HG03108 (cell line): Measurements from ENCODE around the gene ABCC4.
A peak's percentile ranks its signal among the peaks of the same experiment; 100 is the strongest.

ENCODE experiments used
- ATAC-seq: cut with Tn5 transposase; IDR thresholded peaks from one replicate; pipeline ENCODE4 v1.9.1; 2021; ENCODE audit warnings: moderate library complexity; ENCODE audit not compliant: unreplicated experiment

Gene ABCC4

DNA sequence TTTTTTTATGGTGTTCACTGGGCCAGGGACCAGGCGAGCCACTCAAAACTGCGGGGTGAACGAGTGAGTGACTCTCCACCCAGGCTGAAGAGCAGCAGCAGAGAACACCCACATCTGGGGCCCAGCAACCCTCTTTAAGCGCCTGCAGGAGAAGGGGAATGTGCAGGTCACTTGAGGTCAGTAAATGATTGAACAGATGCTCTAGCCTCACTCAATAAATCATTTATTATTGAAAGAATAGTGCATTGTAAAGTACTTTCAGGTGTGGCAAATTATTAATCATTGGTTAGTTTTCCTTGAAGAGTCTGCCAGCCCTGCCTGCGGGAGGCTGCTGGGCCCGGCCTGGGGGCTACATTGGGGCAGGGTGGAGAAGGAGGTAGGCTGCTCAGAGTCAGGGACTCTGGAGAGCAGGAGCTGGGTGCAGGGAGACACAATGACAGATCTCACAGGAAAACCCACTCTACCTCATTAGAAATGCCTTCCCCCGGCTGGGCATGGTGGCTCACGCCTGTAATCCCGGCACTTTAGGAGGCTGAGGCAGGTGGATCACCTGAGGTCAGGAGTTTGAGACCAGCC lies 42.5 kb downstream of the ABCC4 start:
- peak; percentile 61 for ATAC-seq

DNA sequence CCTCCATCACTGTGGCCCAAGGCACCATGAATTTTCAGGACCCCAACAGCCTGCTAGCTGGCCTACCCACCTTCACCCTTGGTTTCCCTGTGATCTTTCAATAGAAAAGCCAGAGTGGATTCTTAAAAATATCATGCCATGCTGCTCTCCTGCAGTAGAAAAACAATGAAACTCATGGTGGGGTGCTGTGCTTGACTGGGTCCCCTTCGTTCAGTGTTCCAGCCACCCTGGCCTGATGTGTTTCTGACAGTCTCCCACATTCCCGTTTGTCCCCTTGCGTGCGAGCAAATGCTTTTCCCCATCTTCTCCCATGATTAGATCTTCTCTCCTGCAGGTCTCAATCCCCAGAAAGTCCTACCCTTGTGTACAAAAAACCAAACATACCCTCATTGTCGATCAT lies 43.2 kb downstream of the ABCC4 start:
- no peak for ATAC-seq

DNA sequence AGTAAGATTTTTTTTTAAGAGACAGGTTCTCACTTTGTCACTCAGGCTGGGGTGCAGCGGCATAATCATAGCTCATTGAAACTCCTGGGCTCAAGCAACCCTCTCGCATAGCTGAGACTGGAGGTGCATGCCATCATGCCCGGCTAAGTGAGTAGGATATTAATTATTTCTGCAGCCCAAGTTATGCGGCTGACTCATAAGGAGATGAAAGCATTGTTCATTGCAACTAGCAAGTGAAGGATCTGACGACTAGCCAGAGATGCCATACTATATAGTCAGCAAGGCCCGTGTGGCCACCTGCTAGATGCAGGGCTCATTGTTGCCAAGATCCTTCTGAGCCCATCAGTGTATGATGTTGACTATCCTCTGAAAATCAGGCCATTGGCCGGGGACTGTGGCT lies 45.2 kb downstream of the ABCC4 start:
- ATAC-seq: no peak

DNA sequence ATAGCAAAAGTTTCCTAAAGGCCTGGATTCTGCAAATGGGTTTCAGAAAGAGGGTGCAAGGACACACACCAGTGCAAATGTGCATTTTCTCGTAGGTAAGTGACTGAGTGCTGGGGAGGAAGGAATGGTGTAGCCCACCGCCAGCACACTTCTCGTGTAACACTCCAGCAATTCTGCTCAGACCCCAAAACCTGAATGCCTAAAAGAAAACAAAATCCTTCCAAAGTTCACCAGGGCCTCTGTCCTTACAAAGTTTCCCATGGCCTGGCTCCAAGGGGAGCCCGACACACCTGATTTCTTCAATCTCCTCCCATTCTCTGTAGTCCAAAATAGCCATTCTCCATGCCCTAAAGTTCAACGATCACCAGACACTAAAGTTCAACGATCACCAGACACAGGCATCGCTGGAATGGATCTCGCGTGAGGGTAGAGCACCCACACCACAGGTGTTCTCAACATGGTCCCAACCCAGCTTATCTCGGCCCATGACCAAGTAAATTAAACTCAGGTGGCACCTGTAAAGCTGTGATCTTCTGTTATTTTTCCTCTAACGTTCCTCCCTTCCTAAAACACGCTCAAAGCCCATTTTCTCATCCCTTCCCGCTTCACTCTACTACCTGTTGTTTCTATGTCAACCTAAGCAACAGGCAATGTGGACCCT lies 46.0 kb downstream of the ABCC4 start:
- no peak for ATAC-seq

DNA sequence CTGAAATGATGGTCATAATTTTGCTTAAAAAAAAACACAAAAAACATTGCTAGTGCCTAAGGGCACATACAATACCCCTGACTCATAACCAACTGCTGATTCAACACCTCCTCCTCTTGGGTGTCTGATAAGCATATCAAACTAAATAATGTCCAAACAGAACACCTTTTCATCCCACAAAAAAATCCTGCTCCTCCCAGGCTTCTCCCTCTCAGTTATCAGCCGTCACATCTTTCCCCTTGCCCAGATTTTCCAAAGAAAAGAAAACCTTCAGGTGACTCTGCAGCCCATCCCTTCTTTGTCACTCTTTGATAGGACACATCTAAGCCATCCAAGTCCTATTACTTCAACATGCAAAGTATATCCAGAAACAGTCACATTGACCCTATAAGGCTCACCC lies 46.9 kb downstream of the ABCC4 start:
- ATAC-seq: no peak

DNA sequence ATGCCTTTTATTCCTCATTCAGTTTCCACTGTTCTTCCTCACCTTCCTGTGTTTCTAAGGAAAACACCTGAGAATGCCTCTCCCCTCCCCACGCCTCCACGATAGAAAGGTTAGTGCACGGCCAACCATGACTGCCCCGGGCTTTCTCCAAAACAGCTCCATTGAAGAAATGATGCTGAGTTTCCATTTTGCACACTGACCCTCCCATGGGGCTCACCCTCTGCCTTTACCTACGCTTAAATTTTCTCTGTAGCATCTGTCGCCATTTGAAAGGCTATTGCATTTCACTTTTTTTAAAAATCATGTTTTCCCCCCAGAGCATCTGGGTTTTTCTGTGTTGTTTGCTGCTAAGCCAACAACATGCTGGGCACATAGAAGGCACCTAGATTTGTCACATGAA lies 48.2 kb downstream of the ABCC4 start:
- no peak for ATAC-seq

DNA sequence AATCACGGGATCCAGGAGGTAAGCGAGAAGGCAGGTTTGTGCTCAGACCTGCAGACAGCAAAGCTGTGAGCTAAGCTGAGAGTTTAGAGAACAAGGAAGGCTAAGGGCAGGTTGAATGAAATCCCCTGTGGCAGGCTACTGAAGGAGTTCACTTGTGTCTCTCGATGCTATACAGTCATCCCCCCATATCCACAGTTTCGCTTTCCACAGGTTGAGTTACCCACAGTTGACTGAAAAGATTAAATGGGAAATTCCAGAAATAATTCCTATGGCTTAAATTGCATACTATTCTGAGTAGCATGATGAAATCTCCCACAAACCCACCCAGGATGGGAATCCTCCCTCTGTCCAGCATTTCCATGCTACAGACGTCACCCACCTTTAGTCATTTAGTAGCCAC lies 49.6 kb downstream of the ABCC4 start:
- no peak for ATAC-seq

DNA sequence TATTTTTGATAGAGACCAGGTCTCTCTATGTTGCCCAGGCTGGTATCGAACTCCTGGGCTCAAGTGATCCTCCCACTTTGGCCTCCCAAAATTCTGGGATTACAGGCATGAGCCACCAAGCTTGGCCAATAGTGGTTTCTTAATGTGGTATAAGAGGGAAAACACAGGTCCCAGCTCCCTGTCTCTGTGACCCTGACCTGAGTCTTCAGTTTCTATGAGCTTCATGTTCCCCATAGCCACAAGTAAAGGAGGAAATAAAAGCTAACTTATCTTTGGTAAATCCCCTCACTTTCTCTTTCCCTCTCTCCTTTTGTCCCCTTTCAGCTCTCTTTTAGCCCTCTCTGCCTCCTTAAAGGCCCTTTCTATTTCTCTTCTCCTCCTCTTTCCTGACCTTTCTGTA lies 50.3 kb downstream of the ABCC4 start:
- peak; percentile 48 for ATAC-seq

DNA sequence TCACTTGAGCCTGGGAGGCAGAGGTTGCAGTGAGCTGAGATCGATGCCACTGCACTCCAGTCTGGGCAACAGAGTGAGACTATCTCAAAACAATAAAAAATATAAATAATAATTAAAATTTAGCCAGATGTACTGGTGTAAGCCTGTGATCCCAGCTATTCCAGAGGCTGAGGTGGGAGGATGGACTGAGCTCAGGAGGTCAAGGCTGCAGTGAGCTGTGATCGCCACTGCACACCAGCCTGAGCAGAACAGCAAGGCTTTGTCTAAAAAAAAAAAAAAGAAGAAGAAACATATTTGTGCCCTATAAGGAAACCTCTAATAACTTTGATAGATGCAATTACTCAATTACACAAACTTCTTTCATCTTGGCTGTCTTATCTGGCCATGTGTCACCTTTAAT lies 52.3 kb downstream of the ABCC4 start:
- no peak for ATAC-seq

DNA sequence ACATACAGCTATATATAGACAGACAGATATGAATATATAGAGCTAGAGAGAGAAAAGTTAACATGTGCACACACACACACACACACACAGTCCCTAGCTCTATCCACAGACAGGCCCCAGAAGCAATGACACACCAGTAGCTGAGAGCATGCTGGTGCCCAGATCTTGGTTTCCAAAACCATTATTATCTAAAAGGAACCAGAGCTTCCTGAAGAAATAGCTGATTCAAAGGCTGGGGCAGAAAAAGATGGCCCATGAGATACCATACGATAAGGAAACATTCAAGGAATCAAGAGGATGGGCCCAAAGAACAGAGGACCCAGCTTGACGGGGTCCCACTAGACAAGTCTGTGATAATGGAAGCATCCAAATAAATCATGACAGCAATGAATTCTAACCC lies 53.4 kb downstream of the ABCC4 start:
- no peak for ATAC-seq

DNA sequence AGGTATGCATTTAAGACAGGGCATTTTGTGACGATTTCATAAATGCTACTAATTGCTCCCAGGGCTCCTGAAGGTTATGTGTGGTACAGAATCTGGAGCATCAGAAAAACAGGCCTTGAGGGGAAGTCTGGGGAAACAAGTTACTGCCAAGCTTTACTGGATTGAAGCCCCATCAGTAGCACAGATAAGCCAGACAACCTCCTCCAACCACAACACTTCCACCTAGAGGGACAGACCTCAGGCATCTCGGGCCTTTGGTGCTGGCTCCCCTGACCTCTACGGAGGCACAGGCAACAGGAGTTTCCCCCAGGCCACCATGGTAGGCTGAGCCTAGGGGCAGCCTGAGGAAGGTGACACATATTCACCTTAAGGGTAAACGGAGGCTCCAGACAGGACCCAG lies 54.1 kb downstream of the ABCC4 start:
- no peak for ATAC-seq

DNA sequence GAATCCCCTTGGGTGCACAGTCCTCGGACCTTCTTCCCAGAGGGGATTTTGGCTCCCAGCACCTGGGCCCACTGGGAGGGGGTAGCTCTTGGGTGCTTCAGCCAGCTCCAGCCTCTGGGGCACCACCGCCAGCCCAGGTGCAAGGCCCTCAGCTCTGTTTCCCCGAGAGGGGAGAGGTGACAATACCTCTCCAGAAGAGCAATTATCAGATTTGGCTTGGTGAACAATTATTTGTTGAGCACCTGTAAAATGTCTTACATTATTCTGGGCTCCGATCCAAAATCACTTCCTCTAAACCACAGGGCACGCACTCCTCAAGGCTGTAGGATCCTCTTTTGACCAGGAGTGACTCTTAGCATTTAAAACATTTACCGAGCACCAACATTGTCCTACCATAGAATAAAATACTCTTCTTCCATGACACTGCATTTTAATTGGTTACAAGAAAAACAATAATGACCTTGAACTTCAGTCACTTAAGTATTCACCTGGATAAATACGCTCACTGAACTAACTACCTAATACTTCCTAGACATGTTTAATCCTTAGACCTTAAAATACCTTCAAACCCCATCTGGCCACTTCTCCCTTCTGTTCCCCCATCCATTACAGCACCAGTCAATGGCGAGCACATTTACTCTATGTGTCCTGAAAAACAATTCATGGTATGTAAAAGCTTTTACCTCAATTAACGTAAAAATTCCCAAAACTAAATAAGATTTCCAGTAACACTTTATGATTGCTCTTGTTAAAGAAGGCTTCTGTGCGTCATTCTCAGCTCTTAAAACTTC lies 54.8 kb downstream of the ABCC4 start:
- ATAC-seq: no peak

DNA sequence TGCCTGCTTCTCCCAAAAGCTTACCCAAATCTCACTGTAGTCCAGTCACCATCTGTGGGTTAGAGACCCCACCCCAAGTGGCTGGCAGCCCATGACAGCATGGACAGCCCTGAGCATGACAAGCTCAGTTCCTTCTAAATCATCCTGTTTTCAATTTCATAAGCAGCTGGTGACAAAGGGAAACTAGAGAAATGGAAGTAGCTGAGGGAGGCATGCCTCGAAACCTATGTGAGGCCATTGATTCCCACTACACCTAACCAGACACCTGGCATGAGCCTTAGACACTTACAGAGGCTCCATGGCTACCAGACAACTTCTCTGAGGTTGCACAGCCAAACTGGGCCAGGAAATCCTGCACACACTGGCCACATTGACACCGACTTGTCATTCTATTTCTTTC lies 56.2 kb downstream of the ABCC4 start:
- no peak for ATAC-seq

DNA sequence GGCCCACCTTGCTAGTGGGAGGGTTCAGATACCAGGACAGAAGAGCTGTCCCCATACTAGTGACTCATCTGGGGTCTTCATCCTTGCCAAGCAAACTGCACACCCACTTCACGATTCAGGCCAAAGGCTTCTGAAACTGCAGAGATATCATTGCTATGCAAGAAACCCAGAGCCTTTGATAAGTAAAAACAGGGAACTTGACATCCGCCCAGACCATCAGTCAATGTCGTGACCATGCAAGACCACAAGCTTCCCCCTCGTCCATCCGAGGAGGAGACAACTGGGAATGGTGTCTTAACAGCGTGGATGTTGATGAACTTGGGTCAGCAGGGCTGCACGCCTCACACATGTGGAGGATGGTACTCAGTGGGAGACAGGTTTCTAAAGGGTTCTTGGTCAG lies 58.0 kb downstream of the ABCC4 start:
- no peak for ATAC-seq

DNA sequence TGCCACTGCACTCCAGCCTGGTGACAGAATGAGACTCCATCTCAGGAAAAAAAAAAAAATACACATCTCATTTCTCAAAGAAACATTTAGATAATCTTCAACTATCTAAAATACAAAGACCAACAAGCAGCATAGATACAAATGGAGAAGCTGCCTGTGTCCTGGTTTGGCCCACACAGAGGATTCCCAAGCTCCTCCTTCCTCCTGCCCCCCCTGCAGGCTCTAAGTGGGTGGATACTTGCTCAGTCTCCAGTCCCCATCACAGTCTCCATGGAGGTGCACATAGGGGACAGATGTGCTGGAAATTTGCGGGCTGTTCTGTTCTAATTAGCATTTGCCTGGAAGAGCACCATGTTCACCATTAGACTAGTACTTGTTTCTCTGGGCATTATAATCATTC lies 59.9 kb downstream of the ABCC4 start:
- no peak for ATAC-seq

DNA sequence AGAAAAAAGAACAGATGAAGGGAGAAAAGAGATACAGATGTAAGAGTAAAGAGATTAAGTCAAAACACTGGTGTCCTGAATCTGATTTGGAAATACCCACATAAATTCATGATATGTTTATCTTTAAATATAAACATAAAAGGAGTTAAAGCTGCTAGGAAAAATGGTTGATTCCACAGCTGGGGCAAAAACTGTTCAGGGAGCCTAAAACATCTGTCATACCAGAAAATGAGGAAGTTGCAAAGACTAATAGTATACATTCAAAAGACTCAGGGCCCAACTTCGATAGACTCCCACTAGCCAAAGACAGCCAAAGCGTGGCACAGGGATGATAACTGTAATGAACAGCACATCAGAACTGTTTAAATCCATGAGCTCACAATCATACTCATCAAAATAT lies 62.0 kb downstream of the ABCC4 start:
- peak; percentile 53 for ATAC-seq

DNA sequence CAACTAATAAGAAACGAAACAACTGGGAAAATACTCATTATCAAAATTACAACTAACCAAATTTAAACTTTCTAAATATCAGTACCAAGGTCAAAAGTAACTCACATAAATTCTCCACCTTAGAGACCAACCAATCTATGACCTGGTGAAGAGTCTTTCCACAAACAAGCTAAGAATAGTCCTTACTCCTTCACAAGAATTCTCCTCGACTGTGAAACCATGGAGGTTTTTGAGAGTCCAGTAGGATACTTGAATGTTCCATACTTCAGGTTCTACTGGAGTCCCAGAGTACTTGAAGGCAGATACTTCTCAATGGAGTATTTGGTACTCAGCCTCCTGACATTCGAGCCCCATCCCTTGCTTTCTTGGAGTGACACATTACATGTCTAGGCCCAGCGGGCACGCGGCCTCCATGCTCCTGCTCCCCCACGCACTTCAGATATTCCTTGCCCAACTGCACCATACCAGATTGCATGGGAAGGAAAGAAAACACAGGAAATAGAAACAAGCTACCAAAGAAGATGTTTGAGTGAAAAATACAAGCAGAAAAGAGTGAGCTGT lies 63.9 kb downstream of the ABCC4 start:
- ATAC-seq: no peak

DNA sequence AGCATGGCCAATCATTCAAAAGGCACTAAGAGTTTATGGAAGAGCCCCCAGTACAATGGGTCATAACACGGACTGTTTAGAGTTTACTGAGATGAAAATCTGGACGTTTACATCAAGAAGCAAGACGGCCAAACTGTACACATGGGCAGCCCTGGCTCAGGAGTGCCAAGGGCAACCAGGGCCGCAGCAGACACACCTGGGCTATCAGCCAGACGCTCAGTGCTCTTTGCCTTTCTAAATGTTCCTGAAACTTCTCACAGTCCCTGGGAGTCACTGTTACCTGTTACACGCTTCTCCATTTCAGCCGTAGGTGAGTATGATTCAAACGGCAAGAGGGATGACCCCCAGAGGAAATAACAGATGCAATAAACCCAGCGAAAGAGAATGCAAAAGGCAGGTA lies 64.5 kb downstream of the ABCC4 start:
- no peak for ATAC-seq

DNA sequence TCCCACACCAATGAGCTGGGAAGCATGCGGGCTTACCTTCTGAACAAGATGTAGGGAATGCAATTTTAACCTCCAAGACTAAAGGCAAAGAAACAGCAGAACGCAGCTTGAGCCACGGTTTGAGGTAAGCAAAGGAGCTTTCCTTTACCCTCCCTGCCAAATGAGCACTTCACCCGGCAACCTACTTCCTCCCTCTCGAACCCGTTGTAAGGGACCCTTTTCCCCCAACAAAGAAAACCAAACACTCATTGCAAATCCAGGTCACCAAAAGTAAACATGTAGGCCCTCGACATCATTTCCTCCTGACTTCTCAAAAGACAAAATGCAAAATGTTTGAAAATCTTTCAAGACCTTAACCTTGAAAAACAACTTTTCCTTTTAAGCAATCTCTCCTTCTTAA lies 65.3 kb downstream of the ABCC4 start:
- ATAC-seq: no peak

DNA sequence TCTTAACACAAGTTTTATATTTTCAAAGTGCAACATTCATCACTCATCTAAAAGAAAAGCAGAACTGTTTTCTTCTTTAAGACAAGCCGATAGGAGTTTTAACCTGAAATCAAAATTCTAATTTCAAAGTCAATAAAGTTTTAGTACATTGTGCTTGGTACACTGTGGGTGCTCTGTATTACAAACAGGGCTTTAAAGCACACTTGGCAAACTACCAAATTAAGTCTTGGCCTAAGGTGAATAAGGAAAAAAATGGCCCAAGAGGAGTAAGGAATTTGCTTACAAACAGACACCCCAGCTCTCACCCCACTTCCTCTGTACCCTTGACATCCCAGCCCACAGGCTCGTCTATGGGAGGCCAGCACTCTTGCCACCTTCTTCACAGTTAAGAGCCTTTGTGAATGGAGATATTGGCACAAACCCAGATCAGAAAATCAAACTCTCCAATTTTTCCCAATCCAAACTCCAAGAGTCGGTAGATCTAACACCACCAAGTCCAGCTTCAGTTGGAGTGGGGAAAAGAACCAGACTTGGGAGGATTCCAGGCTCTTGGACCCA lies 66.0 kb downstream of the ABCC4 start:
- no peak for ATAC-seq

DNA sequence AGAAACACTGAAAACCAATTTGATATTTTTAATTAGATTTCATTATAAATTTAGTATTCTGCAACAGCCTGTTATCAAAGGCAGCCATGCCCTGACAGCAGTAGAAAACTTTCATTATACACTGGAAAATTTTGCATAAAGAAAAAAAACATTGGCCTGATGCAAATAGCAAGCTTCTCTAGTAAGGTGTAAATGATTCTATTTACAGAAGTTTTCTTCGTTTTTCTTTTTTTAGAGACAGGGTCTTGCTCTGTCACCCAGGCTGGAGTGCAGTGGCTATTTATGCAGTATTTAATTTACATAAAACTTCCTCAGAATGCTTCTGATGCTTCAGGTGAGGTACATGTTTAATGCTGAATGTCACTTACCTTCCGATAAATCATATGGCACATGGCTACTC lies 67.0 kb downstream of the ABCC4 start:
- peak; percentile 69 for ATAC-seq
